ENCODE results near the gene PDZD4.

GRCh38 chrX:153797415-153798015 lies 32.8 kb downstream of the PDZD4 start:
- TF ChIP-seq, protein P1, sequence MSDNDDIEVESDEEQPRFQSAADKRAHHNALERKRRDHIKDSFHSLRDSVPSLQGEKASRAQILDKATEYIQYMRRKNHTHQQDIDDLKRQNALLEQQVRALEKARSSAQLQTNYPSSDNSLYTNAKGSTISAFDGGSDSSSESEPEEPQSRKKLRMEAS (IDR thresholded peaks at IDR 0.05): no peak
- TF ChIP-seq EP300 (IDR thresholded peaks at IDR 0.05; ENCODE audit: borderline replicate concordance) (no peak), NFIC (IDR thresholded peaks at IDR 0.05) (no peak), RAD21 (IDR thresholded peaks at IDR 0.05; ENCODE audit: low read depth) (no peak), TCF12 (IDR thresholded peaks at IDR 0.05; ENCODE audit: low read depth) (no peak)

All from Ishikawa (cell line).